ENCODE results near the gene BOLA3. TPM values are rescaled to one million over a fixed set of nuclear protein-coding genes. Genes with fewer than 3 reads are reported as not detected.

The BOLA3 gene
- total and polyA plus RNA-seq, 10 of the 15 experiments (the other 5 are each of a cell fraction or from before 2014, with no cell fraction given): 62.6 to 300 (median 134) TPM

DNA sequence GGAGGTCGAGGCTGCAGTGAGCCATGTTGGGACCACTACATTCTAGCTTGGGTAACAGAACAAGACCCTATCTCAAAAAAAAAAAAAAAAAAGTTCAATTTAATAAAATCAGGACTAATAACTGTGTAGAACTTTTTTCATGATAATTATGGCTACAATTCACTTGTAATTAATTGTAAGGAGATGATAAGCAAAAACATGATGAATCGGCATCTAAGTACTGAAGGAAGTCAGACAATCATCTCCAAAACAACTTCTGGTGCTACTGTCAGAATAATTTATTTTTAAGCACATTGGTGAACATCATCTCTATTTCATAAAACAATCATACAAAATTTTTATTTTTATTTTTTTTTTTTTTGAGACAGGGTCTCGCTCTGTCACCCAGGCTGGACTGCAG lies 41.0 kb upstream of the BOLA3 start (continued):
- TF ChIP-seq, protein P1, sequence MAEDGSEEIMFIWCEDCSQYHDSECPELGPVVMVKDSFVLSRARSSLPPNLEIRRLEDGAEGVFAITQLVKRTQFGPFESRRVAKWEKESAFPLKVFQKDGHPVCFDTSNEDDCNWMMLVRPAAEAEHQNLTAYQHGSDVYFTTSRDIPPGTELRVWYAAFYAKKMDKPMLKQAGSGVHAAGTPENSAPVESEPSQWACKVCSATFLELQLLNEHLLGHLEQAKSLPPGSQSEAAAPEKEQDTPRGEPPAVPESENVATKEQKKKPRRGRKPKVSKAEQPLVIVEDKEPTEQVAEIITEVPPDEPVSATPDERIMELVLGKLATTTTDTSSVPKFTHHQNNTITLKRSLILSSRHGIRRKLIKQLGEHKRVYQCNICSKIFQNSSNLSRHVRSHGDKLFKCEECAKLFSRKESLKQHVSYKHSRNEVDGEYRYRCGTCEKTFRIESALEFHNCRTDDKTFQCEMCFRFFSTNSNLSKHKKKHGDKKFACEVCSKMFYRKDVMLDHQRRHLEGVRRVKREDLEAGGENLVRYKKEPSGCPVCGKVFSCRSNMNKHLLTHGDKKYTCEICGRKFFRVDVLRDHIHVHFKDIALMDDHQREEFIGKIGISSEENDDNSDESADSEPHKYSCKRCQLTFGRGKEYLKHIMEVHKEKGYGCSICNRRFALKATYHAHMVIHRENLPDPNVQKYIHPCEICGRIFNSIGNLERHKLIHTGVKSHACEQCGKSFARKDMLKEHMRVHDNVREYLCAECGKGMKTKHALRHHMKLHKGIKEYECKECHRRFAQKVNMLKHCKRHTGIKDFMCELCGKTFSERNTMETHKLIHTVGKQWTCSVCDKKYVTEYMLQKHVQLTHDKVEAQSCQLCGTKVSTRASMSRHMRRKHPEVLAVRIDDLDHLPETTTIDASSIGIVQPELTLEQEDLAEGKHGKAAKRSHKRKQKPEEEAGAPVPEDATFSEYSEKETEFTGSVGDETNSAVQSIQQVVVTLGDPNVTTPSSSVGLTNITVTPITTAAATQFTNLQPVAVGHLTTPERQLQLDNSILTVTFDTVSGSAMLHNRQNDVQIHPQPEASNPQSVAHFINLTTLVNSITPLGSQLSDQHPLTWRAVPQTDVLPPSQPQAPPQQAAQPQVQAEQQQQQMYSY (CRISPR knock-in tag; IDR thresholded peaks at IDR 0.05): no peak
- no peak for TF ChIP-seq ZNF207 (IDR thresholded peaks at IDR 0.05; ENCODE audit: borderline replicate concordance)
- TF ChIP-seq, protein P2, sequence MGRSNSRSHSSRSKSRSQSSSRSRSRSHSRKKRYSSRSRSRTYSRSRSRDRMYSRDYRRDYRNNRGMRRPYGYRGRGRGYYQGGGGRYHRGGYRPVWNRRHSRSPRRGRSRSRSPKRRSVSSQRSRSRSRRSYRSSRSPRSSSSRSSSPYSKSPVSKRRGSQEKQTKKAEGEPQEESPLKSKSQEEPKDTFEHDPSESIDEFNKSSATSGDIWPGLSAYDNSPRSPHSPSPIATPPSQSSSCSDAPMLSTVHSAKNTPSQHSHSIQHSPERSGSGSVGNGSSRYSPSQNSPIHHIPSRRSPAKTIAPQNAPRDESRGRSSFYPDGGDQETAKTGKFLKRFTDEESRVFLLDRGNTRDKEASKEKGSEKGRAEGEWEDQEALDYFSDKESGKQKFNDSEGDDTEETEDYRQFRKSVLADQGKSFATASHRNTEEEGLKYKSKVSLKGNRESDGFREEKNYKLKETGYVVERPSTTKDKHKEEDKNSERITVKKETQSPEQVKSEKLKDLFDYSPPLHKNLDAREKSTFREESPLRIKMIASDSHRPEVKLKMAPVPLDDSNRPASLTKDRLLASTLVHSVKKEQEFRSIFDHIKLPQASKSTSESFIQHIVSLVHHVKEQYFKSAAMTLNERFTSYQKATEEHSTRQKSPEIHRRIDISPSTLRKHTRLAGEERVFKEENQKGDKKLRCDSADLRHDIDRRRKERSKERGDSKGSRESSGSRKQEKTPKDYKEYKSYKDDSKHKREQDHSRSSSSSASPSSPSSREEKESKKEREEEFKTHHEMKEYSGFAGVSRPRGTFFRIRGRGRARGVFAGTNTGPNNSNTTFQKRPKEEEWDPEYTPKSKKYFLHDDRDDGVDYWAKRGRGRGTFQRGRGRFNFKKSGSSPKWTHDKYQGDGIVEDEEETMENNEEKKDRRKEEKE (IDR thresholded peaks at IDR 0.05): no peak
- TF ChIP-seq GATAD2B (conservative IDR thresholded peaks at IDR 0.05; ENCODE audit: low read depth): no peak
- TF ChIP-seq ASH2L (IDR thresholded peaks at IDR 0.05; ENCODE audit: borderline replicate concordance, low read depth): no peak
- no peak for TF ChIP-seq TCF12 (IDR thresholded peaks at IDR 0.05; ENCODE audit: low read depth, low read length)
- TF ChIP-seq STAT3 (IDR thresholded peaks at IDR 0.05; ENCODE audit: low read depth, low read length): no peak
